ENCODE measurements around the gene TAGLN3. TPM values are rescaled to one million over a fixed set of nuclear protein-coding genes. Genes with fewer than 3 reads are reported as not detected.

Gene TAGLN3
- total RNA-seq (0.33 and 0.51 TPM in 2 replicates), polyA plus RNA-seq (0.10 and 1.2 TPM in 2 replicates), polyA minus RNA-seq (ENCODE audit: low replicate concordance) (not detected in 2 replicates)
- polyA plus RNA-seq (2012): 0.31 and 0.76 TPM in 2 replicates

DNA sequence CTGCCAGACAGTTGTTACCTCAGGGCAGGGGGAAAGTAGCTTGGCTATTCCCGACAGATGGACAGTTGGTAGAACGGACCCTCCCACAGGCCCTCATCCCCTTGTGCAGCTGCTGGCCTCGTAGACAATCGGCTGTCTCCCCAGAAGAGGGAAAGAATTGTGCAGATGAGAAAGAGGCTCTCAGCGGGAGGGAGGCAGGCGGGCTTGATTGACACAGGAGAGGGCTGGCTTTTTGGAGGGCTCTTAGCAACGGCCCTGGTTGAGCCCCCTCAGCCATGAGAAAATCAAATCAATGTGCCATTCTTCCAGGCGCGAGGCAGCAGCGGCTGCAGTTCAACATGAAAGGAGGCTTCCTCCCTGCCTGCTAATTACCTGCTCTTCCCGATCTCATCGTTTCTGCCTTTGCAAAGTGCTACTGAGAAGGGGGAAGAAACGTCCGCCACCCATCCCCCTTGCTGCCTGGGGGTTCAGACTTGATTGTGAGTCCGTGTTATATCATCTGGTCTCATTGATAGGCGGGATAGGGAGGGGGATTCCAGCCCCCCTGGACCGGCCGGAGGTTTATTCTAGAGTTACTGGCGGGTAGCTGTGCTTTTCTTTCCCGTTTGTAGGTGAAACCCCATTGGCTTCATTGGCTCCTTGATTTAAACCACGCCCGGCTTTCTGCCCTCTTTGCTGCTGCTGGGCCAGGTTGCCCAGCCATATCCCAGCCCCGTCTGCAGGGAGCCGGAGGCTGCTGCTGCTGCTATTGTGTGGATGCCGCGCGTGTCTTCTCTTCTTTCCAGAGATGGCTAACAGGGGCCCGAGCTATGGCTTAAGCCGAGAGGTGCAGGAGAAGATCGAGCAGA lies at the start of gene TAGLN3:
TAGLN3 (plus strand) TSS at position 287 of the 848 bp plus-strand sequence; CDS start at position 788, 501 bp downstream.
- H3K4me1 ChIP-seq (ENCODE audit: control insufficient read depth, extremely low read depth, insufficient read depth, low read length): no peaks in the 10 kb centered on the region
- H3K9me3 ChIP-seq (ENCODE audit: control insufficient read depth, insufficient read depth, low read depth, low read length): no peaks in the 10 kb centered on the region
- H2AFZ ChIP-seq (ENCODE audit: low read length): peak within 1 kb of the TSS; percentile 10
- DNase-seq (ENCODE audit: low read depth in 2 of 2): peak in 1 of 2 donors; percentile 58
- no peaks in the 10 kb centered on the region for H3K36me3 ChIP-seq (ENCODE audit: control insufficient read depth, insufficient read depth, low read length)
- no peaks in the 10 kb centered on the region for H4K20me1 ChIP-seq (ENCODE audit: control insufficient read depth, extremely low read depth, insufficient read depth, low read length)
- no peaks in the 10 kb centered on the region for H3K79me2 ChIP-seq (ENCODE audit: control insufficient read depth, insufficient read depth, low read length)
- H3K4me3 ChIP-seq (replicated peaks in 1 of 4; ENCODE audit: control extremely low read depth in 1 of 4, insufficient read depth in 1 of 4, low read depth in 3 of 4, low read length in 4 of 4): peak within 1 kb of the TSS; percentile 19 to 62 (median 54)
- H3K9ac ChIP-seq (ENCODE audit: insufficient read depth, low read length): no peak within 1 kb of the TSS
- H3K27ac ChIP-seq (ENCODE audit: insufficient read depth, low read length): no peak within 1 kb of the TSS
- TF ChIP-seq CTCF (conservative IDR thresholded peaks at IDR 0.05 in 1 of 2, IDR thresholded peaks at IDR 0.05 in 1 of 2; ENCODE audit: low read depth in 1 of 2, low read length in 2 of 2) (no peak), EZH2 (IDR thresholded peaks at IDR 0.05; ENCODE audit: low read length, missing control alignments) (no peak)
- peak within 1 kb of the TSS; percentile 92 for H3K4me2 ChIP-seq (ENCODE audit: extremely low read depth, insufficient read depth, low read length)
- H3K27me3 ChIP-seq (ENCODE audit: control insufficient read depth, insufficient read depth, low read length): no peaks in the 10 kb centered on the region

GRCh38 chr3:111949712-111950111 lies 49.0 kb upstream of the TAGLN3 start:
- no peak for TF ChIP-seq EZH2 (IDR thresholded peaks at IDR 0.05; ENCODE audit: low read length, missing control alignments)
- TF ChIP-seq CTCF (conservative IDR thresholded peaks at IDR 0.05 in 1 of 2, IDR thresholded peaks at IDR 0.05 in 1 of 2; ENCODE audit: low read depth in 1 of 2, low read length in 2 of 2): no peak
- no peak overlapping the region for H3K4me2 ChIP-seq (ENCODE audit: extremely low read depth, insufficient read depth, low read length)
- H3K9me3 ChIP-seq (ENCODE audit: control insufficient read depth, insufficient read depth, low read depth, low read length): no peaks in the 10 kb centered on the region
- no peaks in the 10 kb centered on the region for H3K4me1 ChIP-seq (ENCODE audit: control insufficient read depth, extremely low read depth, insufficient read depth, low read length)
- H3K79me2 ChIP-seq (ENCODE audit: control insufficient read depth, insufficient read depth, low read length): no peaks in the 10 kb centered on the region
- H4K20me1 ChIP-seq (ENCODE audit: control insufficient read depth, extremely low read depth, insufficient read depth, low read length): no peaks in the 10 kb centered on the region
- H3K4me3 ChIP-seq (replicated peaks in 1 of 4; ENCODE audit: control extremely low read depth in 1 of 4, insufficient read depth in 1 of 4, low read depth in 3 of 4, low read length in 4 of 4): no peak overlapping the region
- H3K36me3 ChIP-seq (ENCODE audit: control insufficient read depth, insufficient read depth, low read length): peaks cover 7% of the 10 kb centered on the region
- H3K27me3 ChIP-seq (ENCODE audit: control insufficient read depth, insufficient read depth, low read length): no peaks in the 10 kb centered on the region
- no peak overlapping the region for H2AFZ ChIP-seq (ENCODE audit: low read length)
- no peak for DNase-seq (ENCODE audit: low read depth in 2 of 2)
- H3K27ac ChIP-seq (ENCODE audit: insufficient read depth, low read length): no peak overlapping the region
- no peak overlapping the region for H3K9ac ChIP-seq (ENCODE audit: insufficient read depth, low read length)

DNA sequence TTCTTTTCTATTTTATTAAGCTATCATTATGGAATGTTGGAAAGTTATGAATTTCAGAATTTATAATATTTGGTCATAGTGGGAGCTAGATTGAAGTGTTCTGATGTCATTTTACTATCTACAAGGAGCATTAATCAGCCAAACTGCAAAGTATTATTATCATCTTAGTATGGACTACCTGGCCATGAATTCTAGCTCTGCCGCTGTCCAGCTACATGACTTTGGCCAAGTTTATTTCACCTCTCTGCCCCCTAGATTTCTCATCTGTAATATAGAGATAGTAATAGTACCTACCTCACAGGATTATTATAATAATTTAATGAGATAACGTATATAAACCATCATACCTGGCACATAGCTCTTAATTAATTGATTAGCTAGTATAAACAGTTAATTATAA lies 47.7 kb upstream of the TAGLN3 start:
- Histone ChIP-seq H3K4me1 (ENCODE audit: control insufficient read depth, extremely low read depth, insufficient read depth, low read length) (no peaks in the 10 kb centered on the region), H3K36me3 (ENCODE audit: control insufficient read depth, insufficient read depth, low read length) (peaks cover 7% of the 10 kb centered on the region), H2AFZ (ENCODE audit: low read length) (no peak overlapping the region), H3K27me3 (ENCODE audit: control insufficient read depth, insufficient read depth, low read length) (no peaks in the 10 kb centered on the region), H3K9ac (ENCODE audit: insufficient read depth, low read length) (no peak overlapping the region), H3K9me3 (ENCODE audit: control insufficient read depth, insufficient read depth, low read depth, low read length) (no peaks in the 10 kb centered on the region), H3K79me2 (ENCODE audit: control insufficient read depth, insufficient read depth, low read length) (no peaks in the 10 kb centered on the region), H4K20me1 (ENCODE audit: control insufficient read depth, extremely low read depth, insufficient read depth, low read length) (no peaks in the 10 kb centered on the region), H3K27ac (ENCODE audit: insufficient read depth, low read length) (no peak overlapping the region), H3K4me3 (replicated peaks in 1 of 4; ENCODE audit: control extremely low read depth in 1 of 4, insufficient read depth in 1 of 4, low read depth in 3 of 4, low read length in 4 of 4) (no peak overlapping the region), H3K4me2 (ENCODE audit: extremely low read depth, insufficient read depth, low read length) (no peak overlapping the region)
- DNase-seq (ENCODE audit: low read depth in 2 of 2): no peak
- TF ChIP-seq EZH2 (IDR thresholded peaks at IDR 0.05; ENCODE audit: low read length, missing control alignments): no peak
- no peak for TF ChIP-seq CTCF (conservative IDR thresholded peaks at IDR 0.05 in 1 of 2, IDR thresholded peaks at IDR 0.05 in 1 of 2; ENCODE audit: low read depth in 1 of 2, low read length in 2 of 2)
